ENCODE data around the gene MESP1.
A peak's percentile ranks its signal among the peaks of the same experiment; 100 is the strongest.
"Not testable (repeated sequence)": the region's sequence is repeated elsewhere in the genome, so short reads cannot be mapped to it uniquely, and the experiment has no call there.

Gene MESP1

DNA sequence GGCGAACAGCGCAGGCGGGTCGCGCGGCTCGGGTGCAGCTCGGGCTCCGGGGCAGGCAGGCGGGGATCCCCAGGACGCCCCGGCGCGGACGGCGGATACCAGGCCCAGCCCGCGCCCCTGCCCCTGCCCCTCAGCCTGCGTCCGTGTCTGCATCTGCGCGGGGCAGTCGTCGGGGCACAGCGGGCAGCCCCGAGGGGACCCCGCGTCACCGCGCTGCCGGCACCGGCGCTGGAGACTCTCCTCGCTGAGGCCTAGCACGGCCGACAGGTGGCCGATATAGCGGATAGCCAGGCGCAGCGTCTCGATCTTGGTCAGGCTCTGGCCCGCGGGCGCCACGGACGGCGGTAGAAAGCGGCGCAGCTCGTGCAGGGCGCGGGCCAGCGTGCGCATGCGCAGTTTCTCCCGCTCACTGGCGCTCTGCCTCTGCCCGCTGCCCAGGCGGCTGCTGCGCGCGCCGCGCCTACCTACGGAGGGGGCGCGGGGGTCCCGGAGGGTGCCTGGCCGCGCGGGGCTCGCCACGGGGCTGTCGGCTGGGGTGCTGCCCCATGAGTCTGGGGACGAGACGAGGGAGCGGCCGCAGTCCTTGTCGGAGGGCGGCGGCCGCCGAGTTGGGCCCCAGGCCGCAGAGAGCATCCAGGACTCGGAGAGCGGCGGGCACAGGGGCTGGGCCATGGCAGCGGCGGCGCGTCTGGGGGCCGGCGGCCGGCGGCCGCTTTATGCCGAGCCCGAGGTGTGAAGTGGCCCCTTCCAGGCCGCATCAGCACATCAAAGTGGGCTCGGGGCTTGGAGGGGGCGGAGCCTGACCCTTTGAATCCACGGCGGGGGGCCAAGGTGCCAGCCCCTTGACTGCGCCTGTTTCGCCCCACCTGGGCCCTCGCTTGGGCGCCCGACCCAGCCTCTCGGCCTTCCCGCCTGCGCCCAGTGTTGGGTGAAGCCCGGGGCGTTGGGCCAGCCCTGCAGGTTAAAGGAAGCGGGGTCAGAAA is at the start of gene MESP1:
Gene MESP1, minus strand, starts transcription at position 690 of the 983 bp plus-strand sequence. Its CDS starts 18 bp downstream, at position 672.
- peak; percentile 76 for DNase-seq

GRCh38 chr15:89799918-89800498 is 49.0 kb upstream of the MESP1 start:
- no peak for DNase-seq

- DNase-seq: no peak
Measured at GRCh38 chr15:89799011-89799911, 48.2 kb upstream of the MESP1 start.

- no peak for DNase-seq
Measured at GRCh38 chr15:89797678-89798201, 46.7 kb upstream of the MESP1 start.

GRCh38 chr15:89795996-89796395 is 44.9 kb upstream of the MESP1 start:
- DNase-seq: no peak

GRCh38 chr15:89794627-89795241 is 43.7 kb upstream of the MESP1 start:
- no peak for DNase-seq

DNA sequence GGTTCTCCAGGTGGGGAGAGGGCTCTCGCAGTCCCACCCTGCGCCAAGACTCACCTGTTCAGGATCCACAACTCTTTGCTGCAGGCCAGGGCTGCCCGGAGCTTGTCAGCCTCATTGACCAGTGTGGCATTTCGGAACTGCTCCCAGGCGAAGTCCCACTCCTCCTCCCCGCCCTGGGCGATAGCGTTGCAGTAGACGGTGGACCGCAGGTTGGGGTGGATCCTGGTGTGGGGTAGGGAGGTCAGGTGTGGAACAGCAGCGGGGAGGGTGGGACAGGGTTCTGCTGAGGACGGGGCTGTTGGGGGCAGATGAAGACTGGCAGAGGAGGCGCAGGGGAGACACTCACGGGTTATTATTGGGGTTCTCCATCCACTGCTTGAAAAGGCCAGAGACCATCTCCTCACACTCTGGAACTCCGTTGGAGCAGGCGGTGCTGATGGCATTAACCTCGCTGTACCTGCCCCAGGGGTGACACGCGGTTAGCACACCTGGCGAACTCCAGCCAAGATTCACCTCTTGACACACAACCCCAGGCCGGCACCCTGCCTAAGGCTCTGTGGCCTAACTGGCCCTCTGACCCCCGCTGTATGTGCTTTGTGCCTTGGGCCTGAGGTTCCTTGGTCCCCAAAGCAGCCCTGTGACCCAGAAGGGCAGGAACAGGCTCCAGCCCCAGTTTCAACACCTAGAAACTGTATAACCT is 41.2 kb upstream of the MESP1 start:
- DNase-seq: no peak

DNA sequence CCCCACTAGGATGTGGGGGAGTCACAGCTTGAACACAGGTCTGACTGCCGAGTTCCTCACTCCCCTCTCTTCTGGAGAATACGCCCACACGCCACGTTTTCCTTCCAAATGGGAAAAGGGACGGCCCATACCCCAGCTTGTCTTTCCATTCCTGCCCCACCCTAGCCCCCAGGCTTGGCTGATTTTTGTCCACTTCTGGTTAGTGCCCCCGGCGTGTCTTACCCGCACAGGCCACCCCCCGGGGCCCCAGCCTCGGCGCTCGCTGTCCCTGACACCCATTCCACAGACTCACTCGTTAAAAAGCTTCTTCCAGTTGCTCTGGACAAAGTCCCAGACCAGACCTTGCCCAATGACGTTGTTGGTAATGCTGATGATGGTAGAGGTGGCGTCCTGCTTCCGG is 39.6 kb upstream of the MESP1 start:
- DNase-seq: no peak

DNA sequence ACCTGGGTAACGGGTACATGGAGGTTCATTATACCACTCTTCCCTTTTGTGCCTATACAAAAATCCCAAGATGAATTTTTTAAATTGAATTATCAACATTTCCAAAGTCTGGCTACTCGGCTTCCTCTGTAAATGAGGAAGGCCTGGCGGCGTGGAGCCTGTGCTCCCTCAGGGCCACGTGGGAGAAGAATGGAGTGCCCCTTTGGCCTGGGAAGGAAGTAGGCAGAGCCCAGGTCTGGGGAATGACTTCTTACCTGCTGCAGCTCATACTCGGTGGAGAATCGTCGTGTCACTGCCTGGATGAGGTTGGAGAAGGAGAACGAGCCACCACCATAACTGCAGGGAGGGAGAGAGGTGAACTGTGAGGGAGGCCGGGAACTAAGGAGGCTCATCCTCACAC is 39.2 kb upstream of the MESP1 start:
- no peak for DNase-seq

DNA sequence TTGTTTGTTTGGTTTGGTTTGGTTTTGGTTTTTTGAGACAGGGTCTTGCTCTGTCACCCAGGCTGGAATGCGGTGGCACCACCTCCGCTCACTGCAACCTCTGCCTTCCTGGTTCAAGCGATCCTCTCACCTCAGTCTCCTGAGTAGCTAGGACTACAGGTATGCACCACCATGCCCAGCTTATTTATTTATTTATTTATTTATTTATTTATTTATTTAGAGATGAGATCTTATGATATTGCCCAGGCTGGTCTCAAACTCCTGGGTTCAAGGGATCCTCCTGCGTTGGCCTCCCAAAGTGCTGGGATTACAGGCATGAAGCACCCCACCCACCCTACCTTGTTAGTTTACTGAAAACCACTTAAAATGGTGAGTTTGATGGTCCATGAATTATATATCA is 37.5 kb upstream of the MESP1 start:
- not testable (repeated sequence) for DNase-seq

DNA sequence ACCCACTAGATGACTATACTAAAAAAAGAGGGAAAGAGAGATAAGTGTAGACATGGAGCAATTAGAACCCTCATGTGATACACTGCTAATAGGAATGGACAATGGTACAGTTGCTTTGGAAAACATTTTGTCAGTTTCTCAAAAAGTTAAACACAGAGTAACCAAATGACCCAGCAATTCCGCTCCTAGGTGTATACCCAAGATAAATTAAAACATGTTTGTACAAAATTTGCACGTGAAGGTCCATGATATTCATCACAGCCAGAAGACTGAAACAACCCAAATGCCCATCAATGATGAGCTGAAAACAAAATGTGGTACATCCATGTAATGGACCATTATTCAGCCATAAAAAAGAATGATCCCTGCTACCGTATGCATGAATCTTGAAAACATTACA is 36.9 kb upstream of the MESP1 start:
- no peak for DNase-seq

GRCh38 chr15:89785774-89786140 is 34.7 kb upstream of the MESP1 start:
- no peak for DNase-seq

GRCh38 chr15:89785064-89785773 is 34.2 kb upstream of the MESP1 start:
- DNase-seq: no peak

GRCh38 chr15:89784686-89784960 is 33.6 kb upstream of the MESP1 start:
- DNase-seq: no peak

DNA sequence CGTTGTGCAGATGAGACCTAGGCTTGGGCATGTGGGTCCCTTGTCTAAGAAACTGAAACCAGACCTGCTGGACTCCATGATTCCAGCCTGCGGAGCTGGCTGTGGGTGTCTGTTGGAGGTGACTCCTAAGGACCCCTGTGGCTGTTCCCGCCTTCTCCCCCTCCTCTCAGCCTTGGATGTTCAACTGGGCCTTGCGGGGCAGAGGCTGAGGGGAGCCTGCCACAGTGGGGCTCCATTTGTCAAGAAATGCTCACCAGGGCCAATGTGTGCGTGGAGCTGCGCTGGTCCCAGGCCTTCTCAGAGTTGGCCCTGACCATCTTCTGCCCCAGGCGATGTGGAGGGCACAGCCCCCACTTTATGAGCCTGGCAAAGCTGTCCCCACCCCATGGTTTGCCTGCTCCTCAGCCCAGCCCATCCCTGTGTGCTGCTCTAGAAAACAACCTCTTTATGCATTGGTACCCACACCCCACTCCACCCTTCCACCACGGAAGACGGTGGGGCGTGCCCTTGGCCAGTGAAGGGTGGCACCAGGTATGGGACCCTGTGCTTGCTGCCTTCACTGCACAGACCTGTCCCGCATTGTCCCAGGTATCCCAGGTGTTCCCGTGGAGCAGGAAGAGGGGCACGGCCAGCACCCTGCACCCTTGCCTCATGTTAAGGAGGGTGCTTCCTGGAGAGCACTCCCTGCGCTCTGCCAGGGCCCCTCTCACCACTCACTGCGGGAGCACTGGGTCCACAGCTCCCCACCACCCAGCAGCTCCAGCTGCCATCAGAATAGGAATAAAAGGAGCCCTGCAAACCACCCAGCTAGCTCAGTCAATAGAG is 33.0 kb upstream of the MESP1 start:
- no peak for DNase-seq

- no peak for DNase-seq
Measured at GRCh38 chr15:89783111-89783860, 32.2 kb upstream of the MESP1 start.

GRCh38 chr15:89782619-89782950 is 31.5 kb upstream of the MESP1 start:
- not testable (repeated sequence) for DNase-seq

DNA sequence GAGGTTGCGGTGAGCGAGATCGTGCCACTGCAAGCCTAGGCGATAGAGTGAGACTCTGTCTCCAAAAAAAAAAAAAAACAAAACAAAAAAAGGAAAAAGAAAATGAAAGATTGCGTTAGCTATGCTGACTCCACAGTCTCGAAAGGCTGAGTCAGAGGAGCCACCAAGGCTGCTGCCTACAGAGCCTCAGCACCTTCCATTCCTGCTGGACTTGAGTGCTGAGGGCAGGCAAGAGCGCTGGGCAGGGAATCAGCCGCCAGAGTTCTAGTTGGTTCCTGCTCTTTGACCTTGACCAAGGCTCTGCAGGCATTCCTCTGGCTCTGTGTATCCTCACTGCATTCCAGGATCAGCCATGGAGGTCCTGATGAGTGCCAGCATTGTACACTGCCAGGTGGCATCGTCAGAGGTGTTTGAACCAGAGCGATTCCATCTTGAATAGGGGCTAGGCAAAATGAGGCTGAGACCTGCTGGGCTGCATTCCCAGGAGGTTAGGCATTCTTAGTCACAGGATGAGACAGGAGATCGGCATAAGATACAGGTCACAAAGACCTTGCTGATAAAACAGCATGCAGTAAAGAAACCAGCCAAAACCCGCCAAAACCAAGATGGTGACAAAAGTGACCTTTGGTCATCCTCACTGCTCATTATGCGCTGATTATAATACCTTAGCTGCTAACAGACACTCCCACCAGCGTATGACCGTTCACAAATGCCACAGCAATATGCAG is 31.0 kb upstream of the MESP1 start:
- DNase-seq: no peak

DNA sequence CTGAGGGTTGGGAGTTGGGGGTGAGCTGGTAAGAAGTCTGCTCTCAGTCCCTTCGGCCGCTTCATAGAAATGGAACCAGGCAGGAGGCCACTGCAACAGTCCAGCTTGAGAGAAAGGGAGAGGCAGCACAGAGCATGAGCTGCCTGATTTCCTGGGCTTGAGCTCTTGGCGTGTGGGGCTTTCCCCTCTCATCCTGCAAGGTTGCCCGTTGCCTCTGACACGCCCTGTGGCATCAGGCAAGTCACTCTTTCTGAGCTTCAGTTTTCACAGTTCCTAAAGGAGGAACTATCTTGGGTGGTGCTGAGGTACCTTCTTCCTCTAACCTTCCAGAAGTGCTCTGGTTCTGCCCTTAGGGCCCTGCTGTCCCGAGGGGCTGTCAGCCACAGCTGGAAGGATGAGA is 30.0 kb upstream of the MESP1 start:
- no peak for DNase-seq
